GM19193 (cell line): ENCODE results near the gene BET1.

ENCODE experiments used
- POLR2A ChIP-seq: IDR thresholded peaks from 4 replicates; pipeline ENCODE4 v1.6.1; 2011; ENCODE audit not compliant: insufficient read depth, insufficient read length; ENCODE audit errors: extremely low read depth

BET1 gene, protein sequence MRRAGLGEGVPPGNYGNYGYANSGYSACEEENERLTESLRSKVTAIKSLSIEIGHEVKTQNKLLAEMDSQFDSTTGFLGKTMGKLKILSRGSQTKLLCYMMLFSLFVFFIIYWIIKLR

DNA sequence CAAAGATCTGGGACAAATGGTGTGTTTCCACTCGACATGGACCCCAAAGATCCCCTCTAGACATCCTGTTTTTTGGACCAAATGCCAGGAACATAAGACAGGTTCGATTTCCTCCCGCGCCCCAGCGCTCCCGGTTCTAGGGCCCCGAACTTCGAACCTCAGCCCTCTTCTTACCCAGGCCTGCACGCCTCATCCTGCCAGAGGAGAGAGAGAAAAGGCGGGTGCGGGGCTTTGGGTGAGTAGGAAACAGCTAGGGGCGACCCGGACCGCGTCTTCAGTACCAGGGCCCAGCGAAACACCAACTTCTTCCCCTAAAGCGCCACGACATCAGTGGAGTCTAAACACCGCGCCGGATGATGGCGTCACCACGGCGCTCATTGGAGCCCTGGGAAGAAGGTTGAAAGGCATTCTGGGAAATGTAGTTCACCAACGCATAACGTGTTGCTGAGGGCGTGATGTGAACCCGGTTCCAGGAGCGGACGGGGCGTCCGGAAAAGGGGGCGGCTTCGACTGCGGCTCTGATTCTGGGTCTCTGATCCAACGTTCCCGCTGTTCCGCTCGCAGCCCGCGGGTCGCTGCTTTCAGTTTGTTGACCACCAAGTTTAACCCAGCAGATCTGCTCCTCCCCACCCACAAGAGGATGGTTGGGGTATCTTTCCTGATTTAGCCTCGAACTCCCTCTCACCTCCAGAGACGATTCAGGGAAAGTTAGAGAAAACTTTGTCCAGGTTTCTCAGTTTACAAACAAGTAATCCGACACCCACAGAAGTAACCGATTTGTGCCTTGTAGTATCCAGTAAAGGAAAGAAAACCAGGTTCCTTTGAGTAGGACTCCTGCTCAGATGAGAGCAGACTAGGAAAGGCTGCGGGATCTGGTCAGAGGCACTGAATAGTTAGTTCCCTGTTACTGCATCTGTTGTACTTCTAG is at the start of gene BET1:
Gene BET1 (minus strand): TSS at position 332 of the 928 bp plus-strand sequence. CDS start 139 bp downstream, at position 193.
- TF ChIP-seq POLR2A = peak; percentile 79

- no peak for TF ChIP-seq POLR2A
These were observed 49.4 kb upstream of the BET1 start for GRCh38 chr7:94053532-94053931.

- TF ChIP-seq POLR2A = no peak
These were observed 48.4 kb upstream of the BET1 start for GRCh38 chr7:94052398-94053180.

- TF ChIP-seq POLR2A = no peak
These were observed 45.9 kb upstream of the BET1 start for GRCh38 chr7:94050046-94050445.

DNA sequence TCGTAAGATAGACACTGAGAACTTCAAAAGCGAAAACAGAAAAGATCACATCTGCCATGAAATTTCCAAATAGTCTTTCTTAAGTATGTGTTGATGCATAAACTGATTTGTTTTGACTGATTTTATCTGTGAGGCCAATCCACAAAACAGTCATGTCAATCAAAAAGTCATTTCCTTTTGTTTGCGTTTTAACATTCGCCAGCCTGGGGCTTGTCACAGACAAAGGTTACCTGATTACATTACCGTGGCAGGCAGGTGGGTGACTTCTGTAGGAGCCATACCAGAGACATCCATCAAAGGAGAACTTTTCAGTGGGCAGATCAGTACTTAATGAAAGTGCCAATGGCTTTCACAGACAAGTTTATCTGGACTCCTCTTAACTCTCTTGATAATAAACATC is 45.5 kb upstream of the BET1 start:
- no peak for TF ChIP-seq POLR2A

- TF ChIP-seq POLR2A = no peak
These were observed 44.6 kb upstream of the BET1 start for GRCh38 chr7:94048755-94049154.

GRCh38 chr7:94047956-94048355 is 43.8 kb upstream of the BET1 start:
- TF ChIP-seq POLR2A = no peak

- no peak for TF ChIP-seq POLR2A
These were observed 41.4 kb upstream of the BET1 start for GRCh38 chr7:94045581-94045980.

GRCh38 chr7:94044806-94045205 is 40.7 kb upstream of the BET1 start:
- TF ChIP-seq POLR2A = no peak

DNA sequence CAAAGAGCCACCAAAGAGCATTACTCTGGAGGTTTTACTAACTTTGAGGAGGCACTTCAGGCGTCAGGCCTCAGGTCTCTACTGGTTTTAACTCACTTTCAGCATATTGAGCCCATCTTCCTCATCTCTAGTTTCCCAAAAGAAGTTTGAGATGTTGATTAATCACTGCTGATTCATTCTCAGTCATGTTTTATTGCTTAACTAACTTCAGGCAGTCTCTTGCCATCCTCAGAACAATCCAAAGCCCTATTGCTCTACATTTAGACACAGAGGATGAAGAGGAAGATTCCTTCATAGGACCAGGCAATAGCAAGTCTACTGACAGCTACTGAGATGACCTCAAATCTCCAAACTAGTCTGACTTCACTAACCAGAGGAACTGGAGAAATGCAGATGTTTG is 39.1 kb upstream of the BET1 start:
- no peak for TF ChIP-seq POLR2A

DNA sequence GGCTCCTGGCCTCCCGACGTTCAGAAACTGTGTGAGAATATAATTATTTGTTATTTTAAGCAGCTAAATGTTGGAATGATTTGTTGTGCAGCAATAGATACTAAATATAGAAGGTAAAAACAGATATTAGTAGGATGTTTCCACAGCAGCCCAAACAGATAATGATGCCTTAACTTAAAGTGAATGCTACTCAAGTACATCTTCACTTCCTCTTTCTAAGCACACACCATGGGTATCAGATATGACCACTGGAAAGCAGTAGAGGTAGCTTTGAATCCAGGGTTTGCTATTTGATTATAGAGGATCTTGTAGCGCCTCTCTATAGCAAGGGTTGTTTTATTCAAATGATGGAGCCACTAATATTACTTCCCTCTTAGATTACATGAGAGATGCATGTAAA is 38.2 kb upstream of the BET1 start:
- TF ChIP-seq POLR2A = no peak

DNA sequence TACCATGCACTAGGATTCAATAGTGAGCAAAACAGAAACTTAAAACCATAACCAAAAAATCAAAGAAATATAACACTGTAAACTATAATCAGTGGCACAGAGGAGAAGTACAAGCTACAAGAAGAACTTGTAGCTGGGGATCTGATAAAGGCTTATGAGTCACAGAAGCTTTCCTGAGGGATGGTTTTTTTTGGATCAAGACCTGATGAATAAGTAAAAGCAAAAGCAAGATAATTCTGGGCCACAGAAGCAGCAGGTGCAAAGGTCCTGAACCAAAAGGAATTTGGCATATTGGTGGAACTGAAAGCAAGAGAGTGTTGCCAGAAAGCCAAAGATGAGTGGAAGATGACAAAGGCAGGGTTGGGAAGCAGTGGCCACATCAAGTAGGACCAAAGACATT is 37.4 kb upstream of the BET1 start:
- TF ChIP-seq POLR2A = no peak

DNA sequence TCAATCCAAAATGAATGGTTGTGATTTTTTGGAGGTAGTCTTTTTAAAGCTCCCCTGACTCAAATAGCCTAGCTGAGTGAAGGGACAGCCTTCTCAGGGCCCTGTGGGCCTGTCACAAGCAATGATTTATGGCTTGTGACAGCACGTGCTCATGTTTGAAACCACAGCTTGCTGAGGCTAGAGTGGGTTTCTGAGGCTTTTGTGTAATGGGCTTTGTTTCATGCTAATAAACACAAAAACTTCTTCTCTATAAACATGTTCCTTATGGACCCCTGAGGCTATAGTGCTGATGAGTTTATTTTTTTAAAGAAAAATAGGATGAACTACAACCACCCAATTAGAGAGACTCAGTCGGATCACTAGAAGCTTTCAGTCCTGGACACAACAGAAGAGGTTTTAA is 36.1 kb upstream of the BET1 start:
- no peak for TF ChIP-seq POLR2A

GRCh38 chr7:94039368-94040035 is 35.3 kb upstream of the BET1 start:
- TF ChIP-seq POLR2A = no peak

GRCh38 chr7:94031865-94032264 is 27.7 kb upstream of the BET1 start:
- TF ChIP-seq POLR2A = no peak

GRCh38 chr7:94030634-94031033 is 26.5 kb upstream of the BET1 start:
- no peak for TF ChIP-seq POLR2A

DNA sequence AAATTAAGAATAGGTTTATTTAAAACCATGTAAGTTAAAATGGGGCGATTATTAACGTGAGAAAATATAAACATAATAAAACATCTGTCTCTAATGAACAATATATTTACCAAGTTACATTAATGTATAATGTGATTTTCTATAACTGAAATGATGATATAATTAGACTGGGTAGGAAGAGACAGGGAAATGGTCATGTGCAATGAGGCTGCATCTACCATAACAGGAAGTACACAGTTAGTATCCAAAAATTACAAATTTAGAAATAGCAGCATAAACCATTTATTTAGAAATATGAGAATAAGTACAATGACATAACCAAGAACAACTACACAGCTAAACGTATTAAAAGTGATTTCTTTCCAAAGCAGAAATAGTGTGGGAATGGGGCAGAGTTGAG is 25.8 kb upstream of the BET1 start:
- TF ChIP-seq POLR2A = no peak
